ENCODE data around the gene MYL5.

DNA sequence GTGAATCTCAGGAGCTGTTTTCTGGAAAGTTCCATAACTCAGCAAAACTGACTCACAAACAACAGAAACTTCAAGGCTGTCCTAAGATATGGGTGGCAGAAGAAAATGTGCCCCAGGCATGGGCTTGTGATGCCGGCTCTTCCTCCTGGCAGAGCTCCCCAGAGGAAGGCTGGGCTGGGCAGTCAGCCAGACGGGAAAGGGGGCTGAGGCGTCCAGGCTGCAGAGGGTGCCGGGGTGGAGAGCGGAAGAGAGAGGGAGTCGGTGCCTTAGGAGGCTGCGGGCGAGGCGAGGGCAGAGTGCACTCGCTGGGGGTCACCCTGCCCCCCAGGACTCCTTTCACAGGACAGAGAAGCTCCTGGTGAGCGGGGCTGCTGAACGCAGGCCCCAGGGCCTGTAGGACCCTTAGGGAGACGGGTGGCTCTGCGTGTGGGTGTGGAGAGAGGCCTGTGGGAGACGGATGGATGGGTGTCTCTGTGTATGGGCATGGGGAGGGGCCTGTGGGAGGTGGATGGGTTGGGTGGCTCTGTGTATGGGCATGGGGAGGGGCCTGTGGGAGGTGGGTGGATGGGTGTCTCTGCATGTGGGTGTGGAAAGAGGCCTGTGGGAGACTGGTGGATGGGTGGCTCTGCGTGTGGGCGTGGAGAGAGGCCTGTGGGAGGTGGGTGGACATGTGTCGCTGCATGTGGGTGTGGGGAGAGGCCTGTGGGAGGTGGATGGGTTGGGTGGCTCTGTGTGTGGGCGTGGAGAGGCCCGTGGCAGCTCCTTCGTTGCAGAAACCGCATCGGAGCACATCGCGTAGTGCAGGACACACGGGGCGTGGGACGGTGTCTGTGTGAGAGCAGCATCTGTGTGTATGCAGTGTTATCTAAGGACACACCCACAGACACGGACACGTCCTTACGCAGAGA is 47.2 kb downstream of the MYL5 start:
- TF ChIP-seq POLR2A (IDR thresholded peaks at IDR 0.05; ENCODE audit: low read depth, low read length) (no peak), RFX5 (IDR thresholded peaks at IDR 0.05; ENCODE audit: low read depth, low read length) (no peak), SMC3 (IDR thresholded peaks at IDR 0.05; ENCODE audit: low read depth, low read length) (no peak), FOS (IDR thresholded peaks at IDR 0.05; ENCODE audit: low read depth, low read length) (no peak), CEBPB (IDR thresholded peaks at IDR 0.05; ENCODE audit: low read depth, low read length) (no peak)
- TF ChIP-seq, protein P1, sequence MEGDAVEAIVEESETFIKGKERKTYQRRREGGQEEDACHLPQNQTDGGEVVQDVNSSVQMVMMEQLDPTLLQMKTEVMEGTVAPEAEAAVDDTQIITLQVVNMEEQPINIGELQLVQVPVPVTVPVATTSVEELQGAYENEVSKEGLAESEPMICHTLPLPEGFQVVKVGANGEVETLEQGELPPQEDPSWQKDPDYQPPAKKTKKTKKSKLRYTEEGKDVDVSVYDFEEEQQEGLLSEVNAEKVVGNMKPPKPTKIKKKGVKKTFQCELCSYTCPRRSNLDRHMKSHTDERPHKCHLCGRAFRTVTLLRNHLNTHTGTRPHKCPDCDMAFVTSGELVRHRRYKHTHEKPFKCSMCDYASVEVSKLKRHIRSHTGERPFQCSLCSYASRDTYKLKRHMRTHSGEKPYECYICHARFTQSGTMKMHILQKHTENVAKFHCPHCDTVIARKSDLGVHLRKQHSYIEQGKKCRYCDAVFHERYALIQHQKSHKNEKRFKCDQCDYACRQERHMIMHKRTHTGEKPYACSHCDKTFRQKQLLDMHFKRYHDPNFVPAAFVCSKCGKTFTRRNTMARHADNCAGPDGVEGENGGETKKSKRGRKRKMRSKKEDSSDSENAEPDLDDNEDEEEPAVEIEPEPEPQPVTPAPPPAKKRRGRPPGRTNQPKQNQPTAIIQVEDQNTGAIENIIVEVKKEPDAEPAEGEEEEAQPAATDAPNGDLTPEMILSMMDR (conservative IDR thresholded peaks at IDR 0.05; ENCODE audit: low read depth, low read length): no peak
- TF ChIP-seq, protein P2, sequence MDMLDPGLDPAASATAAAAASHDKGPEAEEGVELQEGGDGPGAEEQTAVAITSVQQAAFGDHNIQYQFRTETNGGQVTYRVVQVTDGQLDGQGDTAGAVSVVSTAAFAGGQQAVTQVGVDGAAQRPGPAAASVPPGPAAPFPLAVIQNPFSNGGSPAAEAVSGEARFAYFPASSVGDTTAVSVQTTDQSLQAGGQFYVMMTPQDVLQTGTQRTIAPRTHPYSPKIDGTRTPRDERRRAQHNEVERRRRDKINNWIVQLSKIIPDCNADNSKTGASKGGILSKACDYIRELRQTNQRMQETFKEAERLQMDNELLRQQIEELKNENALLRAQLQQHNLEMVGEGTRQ (IDR thresholded peaks at IDR 0.05; ENCODE audit: low read depth, low read length): no peak

Data from IMR-90 (cell line).